ENCODE data around the gene C3orf62.
"Not testable (repeated sequence)": the region's sequence is repeated elsewhere in the genome, so short reads cannot be mapped to it uniquely, and the experiment has no call there.

Gene C3orf62

GRCh38 chr3:49269443-49270155 is 7.4 kb downstream of the C3orf62 start:
- no peak for DNase-seq (ENCODE audit: low spot score)

- DNase-seq (ENCODE audit: low spot score): no peak
Observed at GRCh38 chr3:49266410-49267095, 10.5 kb downstream of the C3orf62 start.

- DNase-seq (ENCODE audit: low spot score): no peak
Observed at GRCh38 chr3:49265661-49266386, 11.2 kb downstream of the C3orf62 start.

GRCh38 chr3:49263159-49263889 is 13.7 kb downstream of the C3orf62 start:
- no peak for DNase-seq (ENCODE audit: low spot score)

GRCh38 chr3:49260806-49261324 is 16.2 kb downstream of the C3orf62 start:
- DNase-seq (ENCODE audit: low spot score): no peak

- DNase-seq (ENCODE audit: low spot score): no peak
Observed at GRCh38 chr3:49257187-49257586, 19.8 kb downstream of the C3orf62 start.

- no peak for DNase-seq (ENCODE audit: low spot score)
Observed at GRCh38 chr3:49255718-49256511, 21.1 kb downstream of the C3orf62 start.

GRCh38 chr3:49255112-49255511 is 21.9 kb downstream of the C3orf62 start:
- DNase-seq (ENCODE audit: low spot score): no peak

GRCh38 chr3:49253512-49253911 is 23.5 kb downstream of the C3orf62 start:
- DNase-seq (ENCODE audit: low spot score): no peak

GRCh38 chr3:49248840-49249227 is 28.2 kb downstream of the C3orf62 start:
- DNase-seq (ENCODE audit: low spot score): no peak

- no peak for DNase-seq (ENCODE audit: low spot score)
Observed at GRCh38 chr3:49244581-49245205, 32.3 kb downstream of the C3orf62 start.

- DNase-seq (ENCODE audit: low spot score): not testable (repeated sequence)
Observed at GRCh38 chr3:49240091-49240490, 36.9 kb downstream of the C3orf62 start.

- peak; percentile 33 for DNase-seq (ENCODE audit: low spot score)
Observed at GRCh38 chr3:49238274-49239127, 38.5 kb downstream of the C3orf62 start.

- no peak for DNase-seq (ENCODE audit: low spot score)
Observed at GRCh38 chr3:49237344-49237743, 39.7 kb downstream of the C3orf62 start.

- DNase-seq (ENCODE audit: low spot score): no peak
Observed at GRCh38 chr3:49236226-49236625, 40.8 kb downstream of the C3orf62 start.

- DNase-seq (ENCODE audit: low spot score): not testable (repeated sequence)
Observed at GRCh38 chr3:49228817-49229216, 48.2 kb downstream of the C3orf62 start.

- no peak for DNase-seq (ENCODE audit: low spot score)
Observed at GRCh38 chr3:49222002-49222401, 55.0 kb downstream of the C3orf62 start.

GRCh38 chr3:49220985-49221563 is 56.0 kb downstream of the C3orf62 start:
- not testable (repeated sequence) for DNase-seq (ENCODE audit: low spot score)

- DNase-seq (ENCODE audit: low spot score): no peak
Observed at GRCh38 chr3:49219132-49219531, 57.9 kb downstream of the C3orf62 start.
